Spleen (tissue), 11 donors: ENCODE results near the gene DNPEP. TPM values are rescaled to one million over a fixed set of nuclear protein-coding genes. Genes with fewer than 3 reads are reported as not detected.

Experiments
- DNase-seq: peaks from one replicate; pipeline ENCODE4 v3.0.0-alpha.2; 2020
- H3K27ac ChIP-seq, 8 donors: fragments of 200-600 bp; sonication (generic) in 7 of 8; 1 replicate in 4 of 8; 2 replicates in 4 of 8; pipeline versions ENCODE4 v1.5.0 to v1.8.0; 2016 to 2021; ENCODE audit warnings: inconsistent platforms in 4 of 8, mild to moderate bottlenecking in 4 of 8, moderate library complexity in 1 of 8
- H3K27me3 ChIP-seq, 7 donors: fragments of 200-600 bp; sonication (generic) in 6 of 7; replicated peaks in 1 of 7; 1 replicate in 4 of 7; 2 replicates in 3 of 7; pipeline versions ENCODE4 v1.5.0 to v1.8.0; 2016 to 2021; ENCODE audit warnings: inconsistent platforms in 3 of 7, mild to moderate bottlenecking in 1 of 7
- H3K36me3 ChIP-seq, 6 donors: fragments of 200-600 bp; sonication (generic) in 5 of 6; 1 replicate in 4 of 6; 2 replicates in 2 of 6; pipeline versions ENCODE4 v1.5.0 to v1.8.0; 2016 to 2021; ENCODE audit warnings: inconsistent platforms in 2 of 6
- H3K4me1 ChIP-seq, 6 donors: fragments of 200-600 bp; sonication (generic) in 5 of 6; 1 replicate in 3 of 6; 2 replicates in 3 of 6; pipeline versions ENCODE4 v1.5.0 to v1.8.0; 2016 to 2021; ENCODE audit warnings: inconsistent platforms in 3 of 6
- H3K4me3 ChIP-seq, 8 donors: fragments of 200-600 bp; sonication (generic) in 7 of 8; 1 replicate in 4 of 8; 2 replicates in 4 of 8; pipeline versions ENCODE4 v1.5.0 to v1.8.0; 2016 to 2021; ENCODE audit warnings: inconsistent platforms in 4 of 8, mild to moderate bottlenecking in 4 of 8, moderate library complexity in 2 of 8
- H3K9me3 ChIP-seq, 8 donors: fragments of 200-600 bp; sonication (generic) in 7 of 8; 1 replicate in 4 of 8; 2 replicates in 4 of 8; pipeline versions ENCODE4 v1.5.0 to v1.8.0; 2016 to 2021; ENCODE audit warnings: inconsistent platforms in 4 of 8
- CTCF ChIP-seq, 11 experiments: fragments of 200-600 bp in 7 of 11; fragments of 450-650 bp in 4 of 11; sonication (generic) in 4 of 11; IDR thresholded peaks in 8 of 11; conservative IDR thresholded peaks in 3 of 11; 1 replicate in 7 of 11; 2 replicates in 4 of 11; pipeline versions ENCODE4 v1.4.0 to v1.8.0; 2016 to 2021; ENCODE audit warnings: antibody characterized with exemption in 11 of 11, inconsistent platforms in 4 of 11, mild to moderate bottlenecking in 1 of 11
- POLR2A ChIP-seq, 3 donors: fragments of 450-650 bp; IDR thresholded peaks; one replicate each; pipeline ENCODE4 v1.5.1; 2017; ENCODE audit warnings: antibody characterized with exemption in 3 of 3, mild to moderate bottlenecking in 1 of 3
- POLR2AphosphoS5 ChIP-seq, 3 donors: sonication (generic); formaldehyde crosslinking; IDR thresholded peaks; one replicate each; pipeline ENCODE4 v1.5.1; 2017; ENCODE audit warnings: antibody characterized with exemption in 3 of 3
- WGBS, 5 donors: extraction: QIAGEN DNeasy Blood & Tissue Kit in 3 of 5; methylation state at CpG; one replicate each; pipeline versions ENCODE4 v1.1.5 to v1.1.7; 2013 to 2018; 5-methylcytosine and 5-hydroxymethylcytosine counted together
- intact Hi-C: fragments of 100-400 bp; cut with DNase I; formaldehyde crosslinking; loops from one replicate; pipeline ENCODE4 v1.15.0; 2023; ENCODE audit warnings: low total_unique reads
- polyA plus RNA-seq, 3 donors: library from polyadenylated mRNA; stranded (reverse); fragments of 200-250 nt; gene quantifications; one replicate each; pipeline ENCODE4 v1.2.1, GENCODE V29; 2013
- total RNA-seq, 7 donors: library from RNA; depleted of rRNA in 3 of 7; stranded (reverse); fragments of >200 nt in 3 of 7; fragmentation: NEBNext Ultra II Directional in 4 of 7; extraction: Animal tissue kit (Norgen Biotek cat#: 25700) in 4 of 7; gene quantifications; one replicate each; pipeline versions ENCODE4 v1.1.0 to v1.2.1, GENCODE V29; 2016 to 2021
- donor health status: healthy with polysubstance abuse.
- donor health status: DM: no; HTN: no; CAD: no; lungs with moderate emphysema.
- donor health status: DM: no; HTN: no; CAD: no.
- donor health status: Bipolar disorder and iron deficiency.
- donor health status: healthy.
- donor health status: DM: no; HTN: no; CAD: no.
- donor health status: DM: yes; HTN: yes; CAD: no.

The DNPEP gene
- total and polyA plus RNA-seq, 10 donors, result 46.7 to 92.8 (median 62.8) TPM

- Histone ChIP-seq H3K4me3 (no peak overlapping the region), H3K27me3 (peaks cover 2 to 72% (median 33%) of the 10 kb centered on the region in 7 donors), H3K4me1 (peaks cover 5 to 15% (median 11%) of the 10 kb centered on the region in 6 donors), H3K9me3 (no peaks in the 10 kb centered on the region), H3K36me3 (no peaks in the 10 kb centered on the region), H3K27ac (no peak overlapping the region)
- DNase-seq, result no peak
- TF ChIP-seq CTCF (IDR thresholded peaks at IDR 0.05 in 8 of 11, conservative IDR thresholded peaks at IDR 0.05 in 3 of 11) (no peak), POLR2AphosphoS5 (IDR thresholded peaks at IDR 0.05) (no peak), POLR2A (IDR thresholded peaks at IDR 0.05) (no peak)
- intact Hi-C loops, result no loop called here
- 80 to 91% (median 86%) methylated on average over 6 of the region's 6 CpGs for WGBS, 5 donors
Observed at GRCh38 chr2:219435701-219436100, 48.0 kb upstream of the DNPEP start.

- Histone ChIP-seq H3K4me3 (peak within 1 kb of the TSS in 5 of 8 donors; percentile 6 to 49 (median 10)), H3K27ac (no peak within 1 kb of the TSS), H3K9me3 (no peaks in the 10 kb centered on the region), H3K36me3 (no peaks in the 10 kb centered on the region), H3K27me3 (peaks cover 2 to 64% (median 31%) of the 10 kb centered on the region in 7 donors), H3K4me1 (peaks cover 5 to 15% (median 11%) of the 10 kb centered on the region in 6 donors)
- intact Hi-C loops, result no loop called here
- no peak for TF ChIP-seq CTCF (IDR thresholded peaks at IDR 0.05 in 8 of 11, conservative IDR thresholded peaks at IDR 0.05 in 3 of 11)
- TF ChIP-seq POLR2AphosphoS5 (IDR thresholded peaks at IDR 0.05), result no peak
- TF ChIP-seq POLR2A (IDR thresholded peaks at IDR 0.05), result no peak
- 9 to 22% (median 13%) methylated on average over 31 to 77 of the region's 77 CpGs for WGBS, 5 donors
- peak; percentile 55 for DNase-seq
Observed at GRCh38 chr2:219434718-219435525, 47.2 kb upstream of the DNPEP start, which contains the start of gene SPEG. Gene SPEG, plus strand, starts transcription at chr2:219434843. Its CDS starts 135 bp downstream, at chr2:219434978.

- peaks cover 5 to 15% (median 11%) of the 10 kb centered on the region in 6 donors for H3K4me1 ChIP-seq
Observed at GRCh38 chr2:219434468-219434717, 46.7 kb upstream of the DNPEP start.

More at GRCh38 chr2:219434468-219434717, 46.7 kb upstream of the DNPEP start:
- Histone ChIP-seq H3K4me3 (no peak overlapping the region), H3K9me3 (no peaks in the 10 kb centered on the region), H3K36me3 (no peaks in the 10 kb centered on the region), H3K27me3 (peaks cover 2 to 59% (median 31%) of the 10 kb centered on the region in 7 donors), H3K27ac (no peak overlapping the region)
- intact Hi-C loops, result no loop called here
- no peak for TF ChIP-seq POLR2A (IDR thresholded peaks at IDR 0.05)
- no peak for TF ChIP-seq POLR2AphosphoS5 (IDR thresholded peaks at IDR 0.05)
- TF ChIP-seq CTCF (IDR thresholded peaks at IDR 0.05 in 8 of 11, conservative IDR thresholded peaks at IDR 0.05 in 3 of 11), result no peak
- peak; percentile 55 for DNase-seq
- 34 to 58% (median 46%) methylated on average over 9 of the region's 9 CpGs for WGBS, 5 donors
